Activated T-cell treated with anti-CD3 and anti-CD28 coated beads for 24 hours (primary cell): ENCODE measurements around the gene DPP3.

ENCODE experiments used
- DNase-seq: peaks from one replicate; pipeline ENCODE4 v3.0.0-alpha.2; 2020; ENCODE audit warnings: low read depth

Gene DPP3

DNA sequence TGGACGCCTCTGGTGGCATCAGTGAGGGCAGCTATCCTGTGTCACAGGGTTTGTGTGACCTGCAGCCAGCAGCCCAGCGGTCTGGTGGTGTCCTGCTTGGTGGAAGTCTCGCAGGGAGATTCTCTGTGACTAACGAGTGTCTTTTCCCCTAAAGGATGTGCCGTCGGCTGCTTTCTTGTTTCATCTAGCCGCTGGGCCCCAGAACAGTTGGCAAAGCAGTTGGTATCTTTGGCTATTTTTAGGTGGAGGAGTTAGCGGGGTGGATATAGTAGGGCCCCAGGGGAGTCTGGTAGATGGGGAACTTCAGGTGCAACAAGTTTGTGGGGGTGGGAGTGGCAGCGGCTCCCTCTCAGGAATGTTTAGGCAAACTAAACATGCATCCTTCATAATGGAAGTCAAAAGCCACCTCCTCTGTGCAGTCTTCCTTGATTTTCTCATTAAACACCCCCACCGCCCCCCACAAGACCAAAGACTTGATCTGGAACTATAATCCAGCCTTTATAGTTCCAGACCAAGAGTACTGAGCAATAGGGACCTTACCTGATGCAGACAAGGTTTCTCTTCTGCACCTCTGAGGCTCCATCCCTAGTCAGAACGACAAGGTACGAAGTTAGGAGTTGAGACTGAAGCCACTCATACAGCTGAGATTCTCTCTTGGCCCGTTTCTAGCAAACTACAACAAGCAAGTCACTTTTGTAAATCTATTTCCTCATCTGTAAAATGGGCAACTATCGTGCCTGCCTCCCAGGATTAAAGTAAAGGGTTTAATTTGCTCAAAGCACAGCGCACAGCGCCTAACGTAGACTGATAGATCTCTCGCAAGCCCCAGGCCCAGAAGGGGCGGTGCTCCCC, 14.6 kb upstream of the DPP3 start:
- DNase-seq: no peak

DNA sequence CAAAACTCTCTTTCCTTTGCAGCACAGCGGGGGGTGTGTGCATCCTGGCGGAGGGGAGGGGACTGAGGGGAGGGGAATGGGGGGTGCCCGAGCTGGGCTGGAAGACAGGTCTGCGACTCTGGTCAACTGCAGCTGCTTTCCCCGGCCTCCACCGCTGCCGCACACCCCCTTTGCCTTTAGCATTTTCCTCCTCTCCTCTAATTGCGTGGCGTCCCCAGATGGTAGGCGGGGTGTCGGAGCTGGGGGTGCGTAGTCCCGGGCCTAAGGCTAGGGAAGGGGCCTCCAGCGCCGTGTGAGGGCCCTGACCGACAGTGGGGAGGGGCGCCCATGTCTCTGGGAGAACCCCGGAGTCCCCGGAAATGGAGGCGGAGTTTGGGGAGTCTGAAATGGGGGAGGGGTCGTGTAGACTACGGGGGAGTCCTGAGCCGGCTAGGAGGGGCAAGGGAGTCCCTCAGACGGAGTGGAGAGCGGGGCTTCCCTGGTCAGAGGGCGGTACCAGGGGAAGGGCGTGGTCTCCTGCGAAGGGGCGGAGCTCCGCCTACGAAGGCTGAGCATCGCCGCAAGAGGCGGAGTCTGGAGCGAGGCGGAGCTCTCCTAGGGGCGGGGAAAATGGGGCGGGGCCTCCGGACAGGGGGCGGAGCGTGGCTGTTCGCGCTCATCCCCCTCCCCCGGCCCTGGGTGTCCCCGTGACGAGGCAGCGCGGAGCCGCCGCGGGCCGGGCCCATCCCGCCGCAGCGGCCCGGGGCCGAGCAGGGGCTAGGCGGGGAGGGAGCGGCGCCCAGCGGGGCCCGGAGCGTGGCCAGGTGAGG, 13.8 kb upstream of the DPP3 start, which contains the start of gene PELI3:
PELI3 (plus strand) TSS at position 681 of the 809 bp plus-strand sequence. CDS start 1,224 bp downstream, outside the sequence.
- peak; percentile 90 for DNase-seq

DNA sequence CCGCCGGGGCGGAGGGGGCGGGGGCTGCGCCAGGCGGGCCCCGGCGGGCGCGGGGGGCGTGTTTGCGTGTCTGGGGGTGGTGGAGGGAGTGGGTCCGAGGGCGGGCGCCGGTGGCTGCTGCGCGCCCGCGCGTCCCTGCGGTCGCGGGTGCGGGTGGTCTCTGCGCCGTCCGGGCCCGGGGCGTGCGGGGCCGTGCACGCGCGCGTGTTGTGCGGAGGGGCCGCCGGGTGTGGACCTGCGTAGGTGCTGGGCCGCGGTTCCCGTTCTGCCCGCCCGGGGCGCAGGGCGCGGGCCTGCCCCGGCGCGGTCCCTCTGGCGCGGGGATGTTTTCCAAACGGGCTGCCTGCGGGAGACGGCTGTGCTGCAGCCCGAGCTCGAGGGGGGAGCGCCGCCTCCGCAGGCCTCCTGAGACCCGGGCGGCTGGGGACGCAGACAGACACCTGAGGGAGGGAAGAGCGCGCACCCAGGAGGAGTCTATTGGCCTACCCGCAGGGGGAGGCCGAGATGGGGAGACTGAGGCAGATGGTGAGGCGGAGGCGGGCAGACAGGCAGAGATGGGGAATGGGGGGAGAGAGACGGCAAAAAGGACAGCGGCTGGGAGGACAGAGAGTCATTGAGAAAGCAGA, 13.1 kb upstream of the DPP3 start:
- DNase-seq: peak; percentile 17

DNA sequence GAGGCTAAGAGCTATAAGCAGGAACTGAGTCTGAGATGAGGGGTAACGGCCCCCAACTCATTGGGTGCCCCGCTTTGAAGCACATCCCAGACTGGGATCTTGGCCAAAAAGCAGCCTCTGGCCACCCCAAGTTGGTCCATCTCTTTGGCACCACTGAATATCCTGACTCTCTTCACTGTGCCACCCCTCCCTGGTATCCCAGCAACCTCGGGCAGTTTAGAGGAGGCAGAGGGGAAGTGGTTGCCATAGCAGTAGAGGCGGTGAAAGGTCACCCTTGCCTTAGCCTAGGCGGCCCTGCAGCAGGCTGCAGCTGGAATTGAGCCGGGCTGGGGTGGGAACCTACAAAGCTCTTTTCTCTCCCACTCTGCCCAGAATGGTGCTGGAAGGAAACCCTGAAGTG, 12.5 kb upstream of the DPP3 start:
- no peak for DNase-seq

DNA sequence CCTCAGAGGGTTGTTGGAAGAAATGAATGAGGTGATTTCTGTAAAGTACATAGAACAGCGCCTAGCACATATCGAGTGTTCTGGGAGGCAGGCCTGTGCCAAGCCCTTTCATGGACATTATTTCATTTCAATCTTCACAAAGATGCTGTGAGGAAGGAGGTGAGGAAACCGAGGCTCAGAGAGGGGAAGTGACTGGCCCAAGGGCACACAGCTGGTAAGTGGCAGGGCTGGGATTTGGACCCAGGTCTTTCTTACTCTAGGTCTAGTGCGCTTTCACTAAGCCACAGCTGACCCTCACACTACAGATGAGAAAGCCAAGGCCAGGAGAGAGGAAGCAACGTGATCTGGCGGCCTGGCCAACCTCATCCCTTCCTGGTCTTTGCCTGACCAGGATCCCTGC, 11.5 kb upstream of the DPP3 start:
- DNase-seq: no peak

DNA sequence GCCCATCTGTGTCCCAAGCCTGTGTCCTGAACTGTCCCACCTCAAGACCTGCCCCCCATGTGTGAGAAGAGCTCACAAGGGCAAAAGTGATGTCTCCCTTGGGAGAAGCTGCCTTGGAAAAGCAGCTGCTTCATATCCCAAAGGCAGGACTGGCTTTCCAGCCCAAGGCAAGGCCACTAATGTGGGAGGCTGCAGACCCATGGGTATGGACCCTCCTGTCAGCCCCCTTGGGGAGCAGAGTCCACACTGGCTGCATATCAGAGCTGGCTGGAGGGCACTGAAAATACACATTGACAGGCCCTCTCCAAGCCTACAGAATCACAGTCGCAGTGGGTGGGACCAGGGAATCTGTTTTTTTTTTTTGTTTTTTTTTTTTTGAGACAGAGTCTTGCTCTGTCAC, 10.8 kb upstream of the DPP3 start:
- DNase-seq: no peak

DNA sequence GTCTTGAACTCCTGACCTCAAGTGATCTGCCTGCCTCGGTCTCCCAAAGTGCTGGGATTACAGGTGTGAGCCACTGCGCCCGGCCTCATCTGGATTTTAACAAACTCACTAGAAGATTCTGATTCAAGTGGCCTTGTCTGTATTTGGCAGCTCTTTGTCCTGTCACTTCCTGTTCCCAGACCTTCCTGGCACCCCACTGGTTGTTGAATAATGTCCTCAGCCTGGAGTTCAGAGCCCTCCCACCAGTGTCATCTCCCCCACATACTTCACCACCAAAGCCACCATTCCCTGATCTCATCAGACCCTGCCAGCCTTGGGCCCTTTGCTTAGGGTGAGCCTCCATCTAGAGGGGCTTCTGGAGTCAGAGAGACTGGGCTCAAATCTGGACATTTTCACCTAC, 10.2 kb upstream of the DPP3 start:
- no peak for DNase-seq

DNA sequence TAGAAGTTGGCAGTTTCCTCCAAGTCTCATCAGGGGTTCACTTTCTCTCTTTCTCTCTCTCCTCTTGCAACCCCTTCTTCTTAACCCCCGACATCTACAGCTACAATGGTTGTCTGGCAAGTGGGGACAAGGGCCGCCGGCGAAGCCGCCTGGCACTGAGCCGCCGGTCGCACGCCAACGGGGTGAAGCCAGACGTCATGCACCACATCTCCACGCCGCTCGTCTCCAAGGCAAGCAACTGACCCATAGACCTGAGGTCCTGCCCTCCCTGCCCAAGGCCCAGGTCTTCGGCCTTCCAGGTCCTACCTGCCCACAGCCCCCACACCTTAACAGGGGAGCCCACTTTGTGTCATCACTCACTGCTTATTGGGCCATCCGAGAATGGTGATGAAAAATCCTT, 9.1 kb upstream of the DPP3 start:
- no peak for DNase-seq

DNA sequence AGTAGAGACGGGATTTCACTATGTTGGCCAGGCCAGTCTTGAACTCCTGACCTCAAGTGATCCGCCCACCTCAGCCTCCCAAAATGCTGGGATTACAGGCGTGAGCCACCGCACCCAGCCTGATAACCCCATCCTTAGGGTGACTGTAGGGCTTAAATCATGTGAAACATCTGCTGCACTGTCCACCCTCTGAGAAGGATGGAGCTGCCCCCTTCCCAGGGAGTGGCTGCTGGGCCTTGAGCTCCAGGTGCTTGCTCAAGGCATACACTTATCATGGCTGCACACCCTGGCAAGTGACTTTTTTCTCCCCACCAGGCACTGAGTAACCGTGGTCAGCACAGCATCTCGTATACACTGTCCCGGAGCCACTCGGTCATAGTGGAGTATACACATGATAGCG, 8.2 kb upstream of the DPP3 start:
- DNase-seq: no peak

DNA sequence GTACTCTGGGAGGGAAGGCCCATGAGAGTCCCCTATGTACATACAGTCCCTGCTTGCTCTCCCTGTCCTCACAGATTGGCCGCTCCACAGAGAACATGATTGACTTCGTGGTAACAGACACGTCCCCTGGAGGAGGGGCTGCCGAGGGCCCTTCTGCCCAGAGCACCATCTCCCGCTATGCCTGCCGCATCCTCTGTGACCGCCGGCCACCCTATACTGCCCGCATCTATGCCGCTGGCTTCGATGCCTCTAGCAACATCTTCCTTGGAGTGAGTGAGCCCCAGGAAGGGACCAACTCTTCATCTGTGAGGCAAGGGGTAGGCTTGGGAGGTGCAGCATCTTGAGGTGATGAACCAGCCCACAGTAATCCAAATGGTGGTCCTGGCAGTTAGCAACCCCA, 7.1 kb upstream of the DPP3 start:
- no peak for DNase-seq

DNA sequence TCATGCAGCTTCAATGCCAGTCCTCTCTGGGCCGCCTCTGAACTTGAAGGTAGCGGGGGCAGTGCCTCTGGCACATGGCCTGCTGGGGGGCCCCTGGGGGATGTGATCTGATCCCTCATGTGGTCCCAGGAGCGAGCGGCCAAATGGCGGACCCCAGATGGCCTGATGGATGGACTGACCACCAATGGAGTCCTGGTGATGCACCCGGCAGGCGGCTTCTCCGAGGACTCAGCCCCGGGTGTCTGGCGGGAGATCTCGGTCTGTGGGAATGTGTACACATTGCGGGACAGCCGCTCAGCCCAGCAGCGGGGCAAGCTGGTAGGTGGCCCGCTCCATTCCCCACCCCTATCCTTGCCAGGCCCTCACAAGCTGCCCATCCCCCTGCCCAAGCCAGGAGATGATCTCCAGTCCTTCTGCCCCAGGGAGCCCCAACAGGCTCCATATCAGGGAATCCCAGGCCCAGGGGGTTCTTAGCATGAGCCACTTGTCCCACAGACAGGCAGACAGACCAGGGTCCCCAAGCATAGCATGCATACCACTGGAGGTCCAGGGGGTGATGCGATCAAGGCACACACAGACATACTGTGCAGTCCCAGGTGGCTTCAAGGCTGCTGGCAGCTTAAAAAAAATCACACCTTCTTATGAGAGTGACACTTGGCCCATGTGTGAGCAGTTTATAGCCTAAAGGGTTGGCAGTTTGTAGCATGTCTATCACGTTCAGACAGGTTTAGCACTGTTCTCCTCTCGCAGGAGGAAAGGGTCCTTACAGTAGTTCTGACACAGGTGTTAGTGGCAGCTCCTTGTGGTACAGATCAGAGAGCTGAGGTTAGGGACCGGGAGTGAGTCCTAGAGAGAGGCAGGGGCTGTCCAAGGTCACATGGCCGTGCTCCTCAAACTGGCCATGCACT, 6.4 kb upstream of the DPP3 start:
- no peak for DNase-seq

DNA sequence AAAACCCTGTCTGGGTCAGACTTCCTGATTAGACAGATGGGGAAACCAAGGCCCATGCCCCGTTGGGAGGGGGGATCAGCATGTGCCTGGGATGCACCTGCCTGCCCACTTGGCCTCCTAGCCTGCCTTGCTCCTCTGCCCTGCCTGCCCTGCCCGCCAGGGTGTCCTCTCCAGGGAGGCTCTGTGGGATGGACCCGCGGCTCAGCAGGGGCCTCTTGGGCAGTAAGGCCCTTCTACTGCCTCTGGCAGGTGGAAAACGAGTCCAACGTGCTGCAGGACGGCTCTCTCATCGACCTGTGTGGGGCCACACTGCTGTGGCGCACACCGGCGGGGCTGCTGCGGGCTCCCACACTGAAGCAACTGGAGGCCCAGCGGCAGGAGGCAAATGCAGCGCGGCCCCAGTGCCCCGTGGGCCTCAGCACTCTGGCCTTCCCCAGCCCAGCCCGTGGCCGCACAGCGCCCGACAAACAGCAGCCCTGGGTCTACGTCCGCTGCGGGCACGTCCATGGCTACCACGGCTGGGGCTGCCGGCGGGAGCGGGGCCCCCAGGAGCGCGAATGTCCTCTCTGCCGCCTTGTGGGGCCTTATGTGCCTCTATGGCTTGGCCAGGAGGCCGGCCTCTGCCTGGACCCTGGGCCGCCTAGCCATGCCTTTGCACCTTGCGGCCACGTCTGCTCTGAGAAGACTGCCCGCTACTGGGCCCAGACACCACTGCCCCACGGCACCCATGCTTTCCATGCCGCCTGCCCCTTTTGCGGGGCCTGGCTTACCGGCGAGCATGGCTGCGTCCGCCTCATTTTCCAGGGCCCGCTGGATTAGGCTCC, 4.7 kb upstream of the DPP3 start:
- no peak for DNase-seq

DNA sequence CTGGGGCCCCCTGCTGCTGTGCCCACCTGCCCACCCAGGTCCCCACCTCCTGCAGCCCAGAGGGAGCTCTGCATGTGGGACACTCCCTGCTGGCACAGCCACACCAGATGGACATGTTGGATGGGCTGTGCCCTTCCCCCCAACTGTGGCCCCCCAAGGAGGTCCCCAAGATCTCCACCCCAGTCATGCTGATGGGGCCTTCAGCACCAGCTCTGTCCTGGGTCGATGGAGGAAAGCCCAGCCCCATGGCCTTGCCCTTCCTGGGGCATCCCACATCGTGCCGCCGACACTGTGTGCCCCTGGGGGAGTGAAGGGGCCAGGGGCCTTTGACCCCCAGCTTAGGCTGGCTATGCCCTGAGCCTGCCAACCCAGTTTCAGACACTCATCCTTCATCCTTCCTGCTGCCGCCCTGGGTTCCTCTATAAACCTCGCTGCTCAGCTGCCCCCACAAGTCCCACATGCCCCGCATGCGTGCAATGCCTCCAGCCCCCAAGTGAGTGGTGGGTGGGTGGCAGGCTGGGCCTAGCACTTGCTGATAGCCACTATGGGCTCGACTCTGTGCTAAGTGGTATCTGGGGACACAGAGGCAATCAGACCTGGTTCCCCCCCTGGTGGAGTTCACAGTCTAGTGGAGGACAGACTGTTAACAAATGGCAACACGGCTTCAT, 3.9 kb upstream of the DPP3 start:
- DNase-seq: no peak

DNA sequence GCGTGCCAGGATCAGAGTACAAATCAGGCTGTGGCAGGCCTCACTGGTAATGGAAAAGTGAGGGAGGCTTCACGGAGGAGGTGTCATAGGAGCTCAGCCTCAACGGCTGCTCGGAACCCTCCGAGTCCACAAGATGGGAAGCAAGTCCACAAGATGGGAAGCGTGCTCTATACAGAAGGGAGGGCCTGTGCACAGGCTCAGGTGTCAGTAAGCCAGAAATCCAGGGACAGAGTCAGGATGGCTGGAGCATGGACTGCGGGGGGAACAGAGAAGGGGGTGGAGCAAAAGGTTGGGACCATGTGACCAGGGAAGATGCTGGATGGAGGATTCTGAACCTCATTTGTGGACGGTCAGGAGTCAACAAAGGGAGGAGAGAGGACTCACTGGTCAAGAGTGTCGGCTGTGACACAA, 3.4 kb upstream of the DPP3 start:
- DNase-seq: no peak

DNA sequence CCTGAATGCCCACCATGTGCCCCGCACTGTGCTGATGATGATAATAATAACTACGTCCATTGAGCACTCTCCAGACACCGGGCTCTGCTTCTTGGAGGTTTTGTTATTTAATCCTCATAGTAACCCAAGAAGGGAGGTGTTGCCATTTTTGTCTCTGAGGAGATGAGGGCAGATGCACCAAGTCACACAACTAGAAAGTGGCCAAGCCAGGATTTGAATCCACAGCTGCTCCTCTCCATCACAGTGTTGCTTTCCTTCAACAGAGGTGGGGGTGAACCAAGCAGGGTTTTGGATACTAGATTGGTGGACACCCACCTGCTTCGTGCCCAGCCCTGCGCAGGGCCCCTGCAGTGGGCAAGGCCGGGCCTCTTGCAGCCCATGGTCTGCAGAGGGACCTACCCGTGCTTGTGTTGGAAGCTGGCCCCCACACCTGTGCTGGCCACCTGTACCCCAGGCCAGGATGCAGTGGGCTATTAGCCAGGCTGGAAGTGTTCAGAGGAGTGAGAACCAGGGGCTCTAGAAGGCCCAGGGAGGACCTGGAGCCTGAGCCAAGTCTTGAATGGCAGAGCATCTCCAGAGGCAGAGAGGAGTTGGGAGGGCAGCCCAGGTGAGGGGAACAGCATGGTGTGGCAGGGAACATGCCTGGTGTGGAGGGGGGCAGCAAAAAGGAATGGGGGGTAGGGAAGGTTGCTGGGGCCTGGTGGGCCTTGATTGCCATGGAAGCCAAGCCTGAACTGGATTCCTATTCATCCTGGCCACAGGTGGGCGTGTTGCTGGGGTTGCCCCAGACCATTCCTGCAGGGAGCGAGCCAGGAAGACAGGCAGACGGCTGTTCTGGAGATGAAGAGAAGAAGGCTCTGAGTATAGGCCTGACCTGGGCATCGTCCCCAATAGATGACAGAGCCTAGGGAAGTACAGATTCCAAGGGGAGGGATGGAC, 2.7 kb upstream of the DPP3 start:
- no peak for DNase-seq

DNA sequence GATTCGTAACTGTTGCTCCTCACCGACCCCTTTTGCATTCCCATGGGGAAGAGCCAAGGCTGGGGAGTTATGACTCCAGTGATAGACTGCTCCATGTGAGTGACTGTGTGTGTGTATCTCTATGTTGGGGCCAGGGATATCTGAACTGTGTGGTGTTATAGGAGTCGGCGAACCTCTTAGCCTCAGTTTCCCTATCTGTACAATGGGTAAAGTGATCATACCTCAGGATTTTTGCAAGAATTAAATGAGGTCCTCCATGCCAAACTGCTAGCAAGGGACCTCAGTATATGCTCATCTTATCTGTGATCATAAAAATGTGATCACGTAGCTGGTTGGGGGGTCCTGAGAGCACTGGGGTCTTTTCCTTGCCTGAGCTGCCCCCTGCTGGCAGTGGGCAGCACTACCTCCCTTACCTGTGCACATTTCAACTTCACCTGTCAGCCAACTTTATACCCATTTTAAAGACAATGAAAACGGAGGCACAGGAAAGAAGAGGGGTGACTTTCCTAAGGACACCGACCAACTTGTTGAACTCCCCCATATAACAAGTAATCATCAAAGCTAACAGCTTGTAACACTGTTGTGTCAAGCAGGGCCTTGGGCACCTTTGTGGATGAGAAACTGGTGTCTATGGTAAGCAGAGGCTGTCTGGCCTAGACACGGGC, 1.4 kb upstream of the DPP3 start:
- no peak for DNase-seq

DNA sequence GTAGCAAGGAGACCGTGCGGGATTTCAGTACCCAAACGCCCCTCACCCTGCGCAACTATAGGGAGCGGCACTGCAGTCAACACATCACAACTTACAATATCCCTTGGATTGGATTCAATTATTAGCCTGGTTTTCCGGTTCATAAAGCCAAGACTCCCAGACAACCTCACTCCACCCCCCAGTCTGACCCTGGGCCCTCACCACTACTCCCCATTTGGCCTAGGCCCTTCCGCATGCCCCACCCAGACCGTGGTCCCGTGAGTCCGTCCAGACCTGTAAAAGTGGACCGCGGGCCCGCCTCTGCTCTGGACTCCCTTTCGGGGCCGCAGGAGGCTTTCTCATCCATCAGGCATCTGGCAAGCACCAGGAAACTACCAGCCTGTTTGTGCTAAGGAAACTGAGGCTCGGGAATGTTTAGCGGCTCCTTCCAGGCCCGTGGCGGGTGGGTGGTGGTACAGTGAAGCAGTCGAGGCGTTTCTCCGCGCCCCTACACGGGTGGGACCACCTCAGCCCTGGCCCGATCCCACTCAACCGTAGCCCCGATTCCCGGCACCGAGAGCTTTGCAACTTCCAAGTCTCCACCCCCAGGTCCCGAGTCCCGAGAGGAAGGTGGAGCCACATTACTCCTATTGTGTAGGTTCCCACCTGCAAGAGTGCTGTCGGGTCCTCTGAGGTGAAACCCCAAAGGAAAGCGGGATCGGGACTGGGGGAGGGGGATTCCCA, 679 bp upstream of the DPP3 start:
- no peak for DNase-seq

DNA sequence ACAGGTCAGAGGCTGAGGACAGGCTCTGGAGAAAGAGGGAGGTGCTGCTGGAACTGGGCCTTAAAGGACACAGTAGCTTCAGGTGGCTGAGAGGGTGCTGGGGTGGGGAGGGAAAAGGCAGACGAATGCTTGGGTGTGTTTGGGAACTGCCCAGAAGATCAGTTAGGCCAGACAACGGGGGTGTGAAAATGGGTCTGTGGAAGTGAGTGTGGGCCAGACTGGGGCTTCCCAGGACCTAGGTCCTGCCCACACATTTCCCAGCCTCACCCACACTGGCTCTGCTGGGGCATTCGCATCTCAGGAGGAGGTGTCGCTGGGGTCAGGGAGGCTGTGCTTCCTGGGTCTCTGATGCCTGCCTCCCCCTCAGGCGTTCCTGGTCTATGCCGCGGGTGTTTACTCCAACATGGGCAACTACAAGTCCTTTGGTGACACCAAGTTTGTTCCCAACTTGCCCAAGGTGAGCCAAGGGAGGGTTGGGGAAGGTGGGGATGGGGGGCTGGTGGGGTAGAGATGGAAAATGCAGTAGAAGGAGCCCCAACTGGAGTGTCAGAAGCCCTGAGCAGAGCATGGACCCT, 4.7 kb downstream of the DPP3 start:
- DNase-seq: no peak
